Measurements from ENCODE around the gene TNFRSF9.
"Not testable (repeated sequence)": the region's sequence is repeated elsewhere in the genome, so short reads cannot be mapped to it uniquely, and the experiment has no call there.

The TNFRSF9 gene

GRCh38 chr1:7940745-7941436 lies at the start of gene TNFRSF9:
TSS of gene TNFRSF9 (minus strand) at chr1:7940839. CDS start at chr1:7939994, 845 bp downstream.
- DNase-seq (ENCODE audit: low spot score): no peak

GRCh38 chr1:7989762-7990428 lies 49.3 kb upstream of the TNFRSF9 start:
- no peak for DNase-seq (ENCODE audit: low spot score)

DNA sequence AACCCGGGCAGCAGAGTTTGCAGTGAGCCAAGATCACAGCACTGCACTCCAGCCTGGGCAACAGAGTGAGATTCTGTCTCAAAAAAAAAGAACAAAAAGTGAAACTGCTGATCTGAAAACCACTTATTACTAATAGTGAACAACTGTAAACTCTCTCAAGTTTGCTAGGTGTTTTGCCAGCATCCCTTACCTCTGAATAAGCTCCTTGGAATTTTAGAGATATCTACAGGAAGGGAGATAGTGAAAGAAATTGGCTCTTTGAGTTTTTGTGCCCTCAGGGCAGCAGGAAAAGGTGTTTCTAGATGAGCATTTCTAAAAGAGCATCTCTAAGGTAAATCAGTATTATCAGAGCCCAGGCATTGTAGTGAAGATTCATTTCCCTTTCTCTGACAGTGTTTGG lies 47.9 kb upstream of the TNFRSF9 start:
- DNase-seq (ENCODE audit: low spot score): no peak

DNA sequence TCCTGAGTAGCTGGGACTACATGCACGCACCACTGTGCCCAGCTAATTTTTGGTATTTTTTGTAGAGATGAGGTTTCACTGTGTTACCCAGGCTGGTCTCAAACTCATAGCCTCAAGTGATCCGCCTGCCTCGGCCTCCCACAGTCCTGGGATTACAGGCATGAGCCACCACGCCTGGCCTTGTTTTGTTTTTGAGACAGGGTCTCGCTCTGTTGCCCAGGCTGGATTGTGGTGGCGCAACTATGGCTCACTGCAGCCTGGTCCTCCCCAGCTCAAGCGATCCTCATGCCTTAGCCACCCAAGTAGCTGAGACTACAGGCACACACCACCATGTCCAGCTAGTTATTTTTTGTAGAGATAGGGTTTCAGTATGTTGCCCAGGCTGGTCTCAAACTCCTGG lies 46.9 kb upstream of the TNFRSF9 start:
- no peak for DNase-seq (ENCODE audit: low spot score)

DNA sequence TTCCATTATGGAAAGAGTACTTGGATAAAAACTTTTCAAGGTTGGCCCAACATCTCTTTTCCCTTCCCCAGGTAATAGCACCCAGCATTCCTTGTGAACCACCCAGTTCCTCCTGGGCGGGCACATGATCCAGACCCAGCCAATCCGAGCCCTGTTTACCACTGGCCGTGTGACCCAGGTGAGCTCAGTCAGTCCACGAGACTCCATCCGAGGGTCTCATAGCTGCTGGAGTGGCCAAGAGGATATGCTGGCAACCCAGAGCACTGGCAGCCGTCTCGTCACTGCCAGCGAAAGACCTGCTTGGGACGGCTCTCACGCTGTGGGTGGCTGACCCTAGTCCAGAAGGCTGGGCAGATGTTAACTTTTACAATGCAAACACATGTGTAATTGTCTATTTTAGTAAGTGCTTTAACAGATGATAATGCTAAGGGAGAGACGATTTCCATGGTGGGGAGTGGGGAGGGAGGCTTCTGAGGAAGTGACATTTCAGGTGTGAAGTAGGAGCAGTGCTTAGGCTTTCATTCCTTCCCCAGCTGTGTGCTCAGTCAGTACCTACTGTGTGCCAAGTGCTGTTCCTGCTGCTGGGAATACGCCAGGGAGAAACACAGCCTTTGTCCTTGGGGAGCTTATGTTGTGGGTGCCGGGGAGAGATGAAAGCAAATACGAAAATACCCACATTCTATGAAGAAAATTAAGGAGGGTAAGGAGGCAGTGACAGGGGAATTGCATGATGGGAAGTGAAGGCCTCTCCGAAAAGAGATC lies 45.4 kb upstream of the TNFRSF9 start:
- DNase-seq (ENCODE audit: low spot score): no peak

DNA sequence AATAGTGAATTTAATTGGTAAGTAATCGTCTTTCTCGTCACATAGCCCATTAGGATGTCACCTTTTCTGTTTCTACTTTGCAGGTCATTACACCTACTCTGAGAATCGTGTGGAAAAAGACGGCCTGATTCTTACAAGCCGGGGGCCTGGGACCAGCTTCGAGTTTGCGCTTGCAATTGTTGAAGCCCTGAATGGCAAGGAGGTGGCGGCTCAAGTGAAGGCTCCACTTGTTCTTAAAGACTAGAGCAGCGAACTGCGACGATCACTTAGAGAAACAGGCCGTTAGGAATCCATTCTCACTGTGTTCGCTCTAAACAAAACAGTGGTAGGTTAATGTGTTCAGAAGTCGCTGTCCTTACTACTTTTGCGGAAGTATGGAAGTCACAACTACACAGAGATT lies 44.2 kb upstream of the TNFRSF9 start:
- no peak for DNase-seq (ENCODE audit: low spot score)

- no peak for DNase-seq (ENCODE audit: low spot score)
These were observed 42.6 kb upstream of the TNFRSF9 start for GRCh38 chr1:7983086-7983778.

DNA sequence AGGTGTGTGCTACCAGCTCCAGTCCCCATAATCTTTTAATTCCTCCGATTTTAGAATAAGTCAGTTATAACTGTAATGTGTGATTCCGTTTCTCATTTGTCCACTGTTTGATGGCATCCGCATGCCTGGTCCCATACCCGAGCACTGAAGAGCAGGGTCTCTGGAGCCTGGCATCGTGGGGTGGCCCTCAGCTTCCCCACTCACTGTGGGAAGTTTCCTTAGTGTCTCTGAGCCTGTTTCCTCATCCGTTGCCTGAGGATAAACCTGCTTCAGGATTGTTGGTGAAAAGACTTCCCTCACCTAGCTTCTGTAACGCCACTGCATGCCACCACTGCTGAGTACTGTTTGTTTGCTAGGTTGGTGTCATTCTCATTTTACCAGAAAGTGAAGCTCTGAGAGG lies 40.3 kb upstream of the TNFRSF9 start:
- DNase-seq (ENCODE audit: low spot score): no peak

DNA sequence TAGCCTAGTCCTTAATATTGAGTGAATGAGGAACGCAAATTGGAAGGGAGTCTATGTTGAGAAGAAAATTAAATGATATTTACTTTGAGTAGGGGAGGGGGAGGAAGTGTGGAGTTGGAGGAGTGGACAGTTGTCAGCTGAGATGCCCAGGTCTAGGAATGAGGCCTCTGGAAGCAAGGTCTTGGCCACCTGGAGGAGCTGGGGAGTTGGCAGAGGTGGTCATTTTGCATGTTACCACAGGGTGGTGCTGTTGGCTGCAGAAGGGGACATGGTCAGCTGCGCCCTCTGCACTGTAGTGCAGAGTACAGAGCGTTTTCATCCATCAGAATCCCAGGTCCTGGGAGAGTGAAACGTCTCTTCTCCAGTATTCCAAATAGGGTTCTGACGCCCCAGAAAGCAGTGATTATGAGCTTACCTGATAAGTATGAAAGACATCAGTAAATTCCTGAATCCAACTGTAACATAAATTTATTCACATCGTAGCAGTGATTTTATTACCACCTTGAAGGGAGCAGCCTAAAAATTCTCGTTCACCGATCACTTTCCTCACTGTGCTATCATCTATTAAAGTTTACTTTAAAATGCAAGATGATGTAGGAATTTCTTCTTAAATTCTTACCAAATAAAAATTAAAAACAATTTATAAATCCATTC lies 34.7 kb upstream of the TNFRSF9 start:
- peak; percentile 87 for DNase-seq (ENCODE audit: low spot score)

DNA sequence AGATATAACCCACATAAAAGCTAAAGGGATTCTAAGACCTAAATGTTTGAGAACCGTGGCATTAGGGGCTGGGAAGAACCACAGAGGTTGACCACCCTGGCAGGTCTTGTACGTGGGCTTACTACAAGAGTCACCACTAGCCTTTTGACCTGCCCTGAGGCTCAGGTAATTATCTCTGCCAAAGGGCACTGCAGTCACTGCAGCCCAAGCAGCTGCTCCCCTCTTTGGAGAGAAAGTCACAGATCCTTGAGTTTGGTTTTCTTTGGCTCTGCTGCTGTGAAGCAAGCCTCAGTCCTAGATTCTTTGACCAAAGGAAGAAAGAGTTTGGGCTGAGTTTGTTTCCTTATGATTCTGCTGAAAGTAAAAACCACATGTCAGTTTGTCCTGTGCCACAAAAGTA lies 32.4 kb upstream of the TNFRSF9 start:
- DNase-seq (ENCODE audit: low spot score): no peak

DNA sequence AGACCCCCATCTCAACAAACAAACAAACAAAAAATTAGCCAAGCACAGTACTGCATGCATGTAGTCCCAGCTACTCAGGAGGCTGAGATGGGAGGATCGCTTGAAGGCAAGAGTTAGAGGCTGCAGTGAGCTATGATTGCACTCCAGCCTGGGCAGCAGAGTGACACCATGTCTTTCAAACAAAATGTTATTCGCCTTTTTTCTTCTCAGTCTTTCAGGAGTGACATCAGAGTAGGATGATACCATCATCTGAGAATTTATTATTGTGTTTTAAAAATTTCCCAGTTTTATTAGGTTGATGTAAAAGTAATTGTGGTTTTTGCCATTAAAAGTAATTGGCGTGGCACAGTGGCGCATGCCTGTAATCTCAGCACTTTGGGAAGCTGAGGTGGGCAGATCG lies 31.6 kb upstream of the TNFRSF9 start:
- no peak for DNase-seq (ENCODE audit: low spot score)

DNA sequence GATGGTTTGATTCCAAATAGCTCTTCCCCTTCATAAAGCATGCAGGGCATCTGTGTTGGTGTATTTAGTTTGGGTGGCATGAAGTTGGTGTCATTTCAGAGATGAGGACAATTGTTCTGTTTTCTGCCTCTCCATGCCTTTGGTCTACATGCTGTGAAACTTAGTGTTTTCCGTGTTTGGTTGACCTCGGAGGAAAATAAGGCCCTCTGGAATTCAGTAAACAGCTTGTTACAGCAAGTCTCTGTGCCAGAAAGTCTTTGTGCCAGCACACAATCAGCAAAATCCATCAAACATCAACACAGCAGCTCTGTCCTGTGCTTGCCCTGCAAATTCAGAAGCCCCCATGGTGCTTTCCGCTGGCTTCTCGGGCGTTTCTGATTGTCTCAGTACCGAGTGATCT lies 30.4 kb upstream of the TNFRSF9 start:
- DNase-seq (ENCODE audit: low spot score): no peak

- DNase-seq (ENCODE audit: low spot score): no peak
These were observed 29.6 kb upstream of the TNFRSF9 start for GRCh38 chr1:7970246-7970645.

GRCh38 chr1:7967651-7968050 lies 27.0 kb upstream of the TNFRSF9 start:
- DNase-seq (ENCODE audit: low spot score): no peak

DNA sequence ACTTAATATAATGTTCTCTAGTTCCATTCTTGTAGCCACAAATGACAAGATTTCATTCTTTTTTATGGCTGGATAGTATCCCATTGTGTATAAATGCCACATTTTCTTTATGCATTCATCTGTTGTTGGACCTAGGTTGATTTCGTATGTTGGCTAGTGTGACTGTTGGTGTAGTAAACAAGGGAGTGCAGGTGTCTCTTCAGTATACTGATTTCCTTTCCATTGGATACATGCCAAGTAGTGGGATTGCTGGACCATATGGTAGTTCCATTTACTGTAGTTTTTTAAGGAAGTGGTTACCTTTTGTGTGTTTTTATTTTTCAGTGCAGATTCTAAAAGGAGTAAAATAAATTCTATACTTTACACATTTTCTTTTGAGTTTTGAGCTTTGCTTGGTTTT lies 26.6 kb upstream of the TNFRSF9 start:
- DNase-seq (ENCODE audit: low spot score): no peak

GRCh38 chr1:7964476-7964875 lies 23.8 kb upstream of the TNFRSF9 start:
- DNase-seq (ENCODE audit: low spot score): no peak

GRCh38 chr1:7963841-7964240 lies 23.2 kb upstream of the TNFRSF9 start:
- DNase-seq (ENCODE audit: low spot score): not testable (repeated sequence)

- DNase-seq (ENCODE audit: low spot score): not testable (repeated sequence)
These were observed 22.7 kb upstream of the TNFRSF9 start for GRCh38 chr1:7963378-7963730.

DNA sequence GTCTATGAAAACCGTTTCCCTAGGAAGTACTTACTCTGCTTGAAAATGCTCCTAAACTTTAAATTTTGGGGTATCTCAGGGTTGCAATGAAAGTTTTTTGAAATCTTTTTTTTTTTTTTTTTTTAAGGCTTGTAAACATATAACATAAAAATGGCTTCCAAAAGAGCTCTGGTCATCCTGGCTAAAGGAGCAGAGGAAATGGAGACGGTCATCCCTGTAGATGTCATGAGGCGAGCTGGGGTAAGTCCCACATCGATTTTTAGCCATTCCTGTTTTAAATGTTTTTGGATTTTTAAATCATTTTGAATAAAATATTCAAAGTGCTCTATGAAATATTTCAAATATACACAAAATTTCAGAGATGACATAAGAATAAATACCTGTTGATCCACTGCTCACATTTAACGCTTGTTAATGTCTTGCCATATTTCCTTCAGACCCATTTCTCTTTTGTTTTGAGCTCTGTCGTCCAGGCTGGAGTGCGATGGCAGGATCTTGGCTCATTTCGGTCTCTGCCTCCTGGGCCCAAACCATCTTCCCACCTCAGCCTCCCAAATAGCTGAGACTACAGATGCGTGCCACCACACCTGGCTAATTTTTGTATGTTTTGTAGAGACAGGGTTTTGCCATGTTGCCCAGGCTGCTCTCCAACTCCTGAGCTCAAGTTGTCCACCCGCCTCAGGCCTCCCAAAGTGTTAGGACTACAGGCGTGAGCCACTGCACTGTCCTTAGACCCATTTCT lies 22.2 kb upstream of the TNFRSF9 start:
- DNase-seq (ENCODE audit: low spot score): no peak

DNA sequence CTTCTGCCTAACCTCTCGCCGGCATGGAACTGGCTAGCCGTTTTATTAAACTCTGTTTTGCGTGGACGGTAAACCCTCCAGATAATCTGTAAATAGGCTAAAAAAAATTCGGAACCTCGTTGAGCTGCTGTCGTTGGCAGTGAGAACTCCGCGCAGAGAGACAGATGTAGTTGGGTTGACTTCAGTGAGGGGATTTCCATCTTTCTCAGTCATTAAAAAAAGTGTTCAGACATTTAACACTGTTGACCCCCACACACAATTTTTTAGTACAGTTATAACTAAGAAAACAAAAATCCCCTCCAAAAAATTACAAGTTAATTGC lies 21.3 kb upstream of the TNFRSF9 start:
- DNase-seq (ENCODE audit: low spot score): no peak

DNA sequence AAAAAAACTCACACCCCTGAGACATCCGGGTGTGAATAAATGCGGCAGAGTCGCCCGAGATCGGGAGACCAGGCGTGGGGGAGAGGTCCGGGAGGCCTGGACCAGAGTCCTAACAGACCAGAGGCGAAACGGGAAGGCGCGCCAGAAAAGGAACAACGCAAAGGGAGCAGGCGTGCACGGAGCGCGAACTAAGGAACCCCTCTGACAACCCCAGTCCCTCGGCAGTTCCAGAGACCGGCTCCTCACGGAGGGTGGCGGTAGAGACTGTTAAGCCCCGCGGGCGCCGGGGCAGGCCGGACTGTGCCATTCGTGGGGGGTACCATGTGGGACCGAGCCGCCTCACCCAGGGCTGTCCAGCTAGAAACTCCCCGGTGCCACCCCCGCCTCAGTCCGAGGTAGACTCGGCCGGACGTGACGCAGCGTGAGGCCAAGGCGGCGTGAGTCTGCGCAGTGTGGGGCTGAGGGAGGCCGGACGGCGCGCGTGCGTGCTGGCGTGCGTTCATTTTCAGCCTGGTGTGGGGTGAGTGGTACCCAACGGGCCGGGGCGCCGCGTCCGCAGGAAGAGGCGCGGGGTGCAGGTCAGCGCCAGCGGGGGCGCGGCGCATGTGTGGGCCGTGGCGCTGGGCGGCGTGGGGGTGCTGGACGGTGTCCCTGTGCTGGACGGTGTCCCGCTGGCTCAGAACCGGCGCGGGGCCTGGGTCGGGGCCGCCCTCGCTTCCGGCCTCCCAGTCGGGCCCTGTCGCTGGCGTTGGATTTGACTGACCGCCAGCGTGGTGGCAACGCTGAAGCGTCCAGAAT lies 20.8 kb upstream of the TNFRSF9 start, which contains the start of gene PARK7:
PARK7 (plus strand) TSS at position 496 of the 798 bp plus-strand sequence. CDS start 1,075 bp downstream, outside the sequence.
- DNase-seq (ENCODE audit: low spot score): peak; percentile 100

Data from GM03348 (cell line).